ENCODE results near the gene BAZ2B.

GRCh38 chr2:159525012-159525411 is 91.3 kb downstream of the BAZ2B start:
- TF ChIP-seq CTCF (IDR thresholded peaks at IDR 0.05) (no peak), POLR2A (IDR thresholded peaks at IDR 0.05) (no peak), POLR2AphosphoS5 (IDR thresholded peaks at IDR 0.05) (no peak)

Data from sigmoid colon (tissue), 4 donors.